ENCODE measurements around the gene RXRA.

Gene RXRA

GRCh38 chr9:134359493-134360179 is 33.4 kb downstream of the RXRA start:
- Histone ChIP-seq H3K4me2 (ENCODE audit: insufficient read depth, low read length) (no peak overlapping the region), H3K4me1 (ENCODE audit: insufficient read depth, low read length) (no peaks in the 10 kb centered on the region), H3K9ac (ENCODE audit: low read depth, low read length) (no peak overlapping the region), H3K36me3 (ENCODE audit: insufficient read depth, low read length) (no peaks in the 10 kb centered on the region), H4K20me1 (ENCODE audit: insufficient read depth, low read length) (peaks cover 76% of the 10 kb centered on the region), H3K27me3 (ENCODE audit: insufficient read depth, low read length, poor library complexity) (no peaks in the 10 kb centered on the region), H3K79me2 (ENCODE audit: insufficient read depth, low read length) (no peaks in the 10 kb centered on the region), H3K27ac (ENCODE audit: low read length) (no peak overlapping the region), H2AFZ (ENCODE audit: low read depth, low read length) (no peak overlapping the region), H3K9me3 (ENCODE audit: insufficient read depth, low read length, severe bottlenecking) (no peaks in the 10 kb centered on the region), H3K4me3 (ENCODE audit: low read depth in 1 of 2, low read length in 2 of 2) (no peak overlapping the region)
- no peak for DNase-seq
- no peak for TF ChIP-seq CTCF (IDR thresholded peaks at IDR 0.05; ENCODE audit: borderline replicate concordance, extremely low read depth, low read length, poor library complexity, severe bottlenecking)
- TF ChIP-seq EZH2 (IDR thresholded peaks at IDR 0.05; ENCODE audit: borderline replicate concordance, low read depth, low read length, severe bottlenecking): no peak
- no peak for ATAC-seq (ENCODE audit: insufficient read depth, low read depth)

GRCh38 chr9:134360180-134360759 is 34.0 kb downstream of the RXRA start:
- ATAC-seq (ENCODE audit: insufficient read depth, low read depth): no peak
- Histone ChIP-seq H3K4me3 (ENCODE audit: low read depth in 1 of 2, low read length in 2 of 2) (no peak overlapping the region), H3K4me2 (ENCODE audit: insufficient read depth, low read length) (no peak overlapping the region), H3K27me3 (ENCODE audit: insufficient read depth, low read length, poor library complexity) (no peaks in the 10 kb centered on the region), H2AFZ (ENCODE audit: low read depth, low read length) (no peak overlapping the region), H3K79me2 (ENCODE audit: insufficient read depth, low read length) (no peaks in the 10 kb centered on the region), H3K9ac (ENCODE audit: low read depth, low read length) (no peak overlapping the region), H4K20me1 (ENCODE audit: insufficient read depth, low read length) (peaks cover 78% of the 10 kb centered on the region), H3K4me1 (ENCODE audit: insufficient read depth, low read length) (no peaks in the 10 kb centered on the region), H3K36me3 (ENCODE audit: insufficient read depth, low read length) (no peaks in the 10 kb centered on the region), H3K27ac (ENCODE audit: low read length) (no peak overlapping the region), H3K9me3 (ENCODE audit: insufficient read depth, low read length, severe bottlenecking) (no peaks in the 10 kb centered on the region)
- DNase-seq: no peak
- TF ChIP-seq CTCF (IDR thresholded peaks at IDR 0.05; ENCODE audit: borderline replicate concordance, extremely low read depth, low read length, poor library complexity, severe bottlenecking): no peak
- no peak for TF ChIP-seq EZH2 (IDR thresholded peaks at IDR 0.05; ENCODE audit: borderline replicate concordance, low read depth, low read length, severe bottlenecking)

- H3K4me1 ChIP-seq (ENCODE audit: insufficient read depth, low read length): no peaks in the 10 kb centered on the region
- no peaks in the 10 kb centered on the region for H3K27me3 ChIP-seq (ENCODE audit: insufficient read depth, low read length, poor library complexity)
- no peak overlapping the region for H3K27ac ChIP-seq (ENCODE audit: low read length)
- DNase-seq (no peak), ATAC-seq (ENCODE audit: insufficient read depth, low read depth) (no peak)
- H4K20me1 ChIP-seq (ENCODE audit: insufficient read depth, low read length): peaks cover 80% of the 10 kb centered on the region
- H3K4me3 ChIP-seq (ENCODE audit: low read depth in 1 of 2, low read length in 2 of 2): no peak overlapping the region
- no peak overlapping the region for H2AFZ ChIP-seq (ENCODE audit: low read depth, low read length)
- H3K4me2 ChIP-seq (ENCODE audit: insufficient read depth, low read length): no peak overlapping the region
- no peak overlapping the region for H3K9ac ChIP-seq (ENCODE audit: low read depth, low read length)
- no peak for TF ChIP-seq EZH2 (IDR thresholded peaks at IDR 0.05; ENCODE audit: borderline replicate concordance, low read depth, low read length, severe bottlenecking)
- TF ChIP-seq CTCF (IDR thresholded peaks at IDR 0.05; ENCODE audit: borderline replicate concordance, extremely low read depth, low read length, poor library complexity, severe bottlenecking): no peak
- H3K9me3 ChIP-seq (ENCODE audit: insufficient read depth, low read length, severe bottlenecking): no peaks in the 10 kb centered on the region
- no peaks in the 10 kb centered on the region for H3K36me3 ChIP-seq (ENCODE audit: insufficient read depth, low read length)
- no peaks in the 10 kb centered on the region for H3K79me2 ChIP-seq (ENCODE audit: insufficient read depth, low read length)
These were observed 34.6 kb downstream of the RXRA start for GRCh38 chr9:134360897-134361296.
